DND-41 (cell line): ENCODE measurements around the gene ICA1L.

ENCODE experiments used
- ATAC-seq: fragments of 200-7000 bp; cut with Tn5 transposase; 3 replicates; pipeline ENCODE4 v1.9.1; 2021; ENCODE audit warnings: low read depth; ENCODE audit not compliant: insufficient read depth
- DNase-seq: peaks from one replicate; pipeline ENCODE4 v3.0.0-alpha.2; 2020
- H2AFZ ChIP-seq: 2 replicates; pipeline ENCODE4 v1.6.0; 2012; ENCODE audit warnings: low read depth, low read length
- H3K27ac ChIP-seq: 2 replicates; pipeline ENCODE4 v1.5.1; 2012; ENCODE audit warnings: low read length, inconsistent platforms
- H3K27me3 ChIP-seq: fragments of 200-600 bp; sonication (generic); 2 replicates; pipeline ENCODE4 v1.6.0; 2012; ENCODE audit warnings: low read length, mild to moderate bottlenecking, inconsistent platforms; ENCODE audit not compliant: insufficient read depth, poor library complexity
- H3K36me3 ChIP-seq: 2 replicates; pipeline ENCODE4 v1.5.1; 2012; ENCODE audit warnings: low read length, inconsistent platforms; ENCODE audit not compliant: insufficient read depth
- H3K4me1 ChIP-seq: 2 replicates; pipeline ENCODE4 v1.5.1; 2012; ENCODE audit warnings: mild to moderate bottlenecking, low read length; ENCODE audit not compliant: insufficient read depth
- H3K4me2 ChIP-seq: 2 replicates; pipeline ENCODE4 v1.6.0; 2012; ENCODE audit warnings: mild to moderate bottlenecking, moderate library complexity, low read length, inconsistent platforms; ENCODE audit not compliant: insufficient read depth
- H3K4me3 ChIP-seq, 2 experiments: fragments of 200-600 bp in 1 of 2; shearing (Covaris generic) in 1 of 2; 2 replicates each; pipeline ENCODE4 v1.5.1; 2012 to 2016; ENCODE audit warnings: inconsistent platforms in 2 of 2, low read length in 2 of 2, mild to moderate bottlenecking in 2 of 2, low read depth in 1 of 2, moderate library complexity in 1 of 2
- H3K79me2 ChIP-seq: 2 replicates; pipeline ENCODE4 v1.6.0; 2012; ENCODE audit warnings: low read length, inconsistent platforms; ENCODE audit not compliant: insufficient read depth
- H3K9ac ChIP-seq: 2 replicates; pipeline ENCODE4 v1.6.0; 2012; ENCODE audit warnings: low read depth, mild to moderate bottlenecking, inconsistent platforms, low read length, moderate library complexity
- H3K9me3 ChIP-seq: 2 replicates; pipeline ENCODE4 v1.5.1; 2012; ENCODE audit warnings: low read length, moderate library complexity, mild to moderate bottlenecking, inconsistent platforms; ENCODE audit not compliant: insufficient read depth, severe bottlenecking
- H4K20me1 ChIP-seq: 2 replicates; pipeline ENCODE4 v1.6.0; 2012; ENCODE audit warnings: low read length; ENCODE audit not compliant: insufficient read depth
- EZH2 ChIP-seq: IDR thresholded peaks from 3 replicates; pipeline ENCODE4 v1.6.1; 2012; ENCODE audit warnings: borderline replicate concordance, low read depth, mild to moderate bottlenecking, moderate library complexity, low read length, inconsistent platforms; ENCODE audit not compliant: severe bottlenecking
- TF ChIP-seq, protein P1 (sequence below): IDR thresholded peaks from 2 replicates; pipeline ENCODE4 v1.5.1; 2012; ENCODE audit warnings: borderline replicate concordance, low read length, moderate library complexity, mild to moderate bottlenecking; ENCODE audit not compliant: poor library complexity, severe bottlenecking; ENCODE audit errors: extremely low read depth

The ICA1L gene

GRCh38 chr2:202797944-202798343 lies 73.6 kb downstream of the ICA1L start:
- no peaks in the 10 kb centered on the region for H3K9me3 ChIP-seq
- H3K9ac ChIP-seq: no peak overlapping the region
- H3K79me2 ChIP-seq: no peaks in the 10 kb centered on the region

GRCh38 chr2:202790676-202791075 lies 80.9 kb downstream of the ICA1L start:
- no peaks in the 10 kb centered on the region for H3K27me3 ChIP-seq
- H3K79me2 ChIP-seq: no peaks in the 10 kb centered on the region
- no peak for ATAC-seq
- no peak overlapping the region for H3K9ac ChIP-seq
- H3K9me3 ChIP-seq: no peaks in the 10 kb centered on the region
- H3K4me2 ChIP-seq: no peak overlapping the region
- H4K20me1 ChIP-seq: no peaks in the 10 kb centered on the region
- TF ChIP-seq, protein P1, sequence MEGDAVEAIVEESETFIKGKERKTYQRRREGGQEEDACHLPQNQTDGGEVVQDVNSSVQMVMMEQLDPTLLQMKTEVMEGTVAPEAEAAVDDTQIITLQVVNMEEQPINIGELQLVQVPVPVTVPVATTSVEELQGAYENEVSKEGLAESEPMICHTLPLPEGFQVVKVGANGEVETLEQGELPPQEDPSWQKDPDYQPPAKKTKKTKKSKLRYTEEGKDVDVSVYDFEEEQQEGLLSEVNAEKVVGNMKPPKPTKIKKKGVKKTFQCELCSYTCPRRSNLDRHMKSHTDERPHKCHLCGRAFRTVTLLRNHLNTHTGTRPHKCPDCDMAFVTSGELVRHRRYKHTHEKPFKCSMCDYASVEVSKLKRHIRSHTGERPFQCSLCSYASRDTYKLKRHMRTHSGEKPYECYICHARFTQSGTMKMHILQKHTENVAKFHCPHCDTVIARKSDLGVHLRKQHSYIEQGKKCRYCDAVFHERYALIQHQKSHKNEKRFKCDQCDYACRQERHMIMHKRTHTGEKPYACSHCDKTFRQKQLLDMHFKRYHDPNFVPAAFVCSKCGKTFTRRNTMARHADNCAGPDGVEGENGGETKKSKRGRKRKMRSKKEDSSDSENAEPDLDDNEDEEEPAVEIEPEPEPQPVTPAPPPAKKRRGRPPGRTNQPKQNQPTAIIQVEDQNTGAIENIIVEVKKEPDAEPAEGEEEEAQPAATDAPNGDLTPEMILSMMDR: no peak
- TF ChIP-seq EZH2: no peak
- H3K4me1 ChIP-seq: no peaks in the 10 kb centered on the region
- H3K4me3 ChIP-seq: no peak overlapping the region
- DNase-seq: no peak
- no peak overlapping the region for H3K27ac ChIP-seq
- H3K36me3 ChIP-seq: peaks cover 14% of the 10 kb centered on the region; the same call in 1 of the 2 replicates
- H2AFZ ChIP-seq: no peak overlapping the region

More at GRCh38 chr2:202797944-202798343, 73.6 kb downstream of the ICA1L start:
- no peak overlapping the region for H3K4me2 ChIP-seq
- no peaks in the 10 kb centered on the region for H4K20me1 ChIP-seq
- no peak overlapping the region for H3K27ac ChIP-seq
- no peaks in the 10 kb centered on the region for H3K36me3 ChIP-seq
- no peaks in the 10 kb centered on the region for H3K27me3 ChIP-seq
- no peak for DNase-seq
- no peak overlapping the region for H3K4me3 ChIP-seq
- TF ChIP-seq EZH2: no peak
- no peaks in the 10 kb centered on the region for H3K4me1 ChIP-seq
- no peak overlapping the region for H2AFZ ChIP-seq
- ATAC-seq: no peak

GRCh38 chr2:202786842-202787241 lies 84.7 kb downstream of the ICA1L start:
- H3K9me3 ChIP-seq: no peaks in the 10 kb centered on the region
- H4K20me1 ChIP-seq: no peaks in the 10 kb centered on the region
- H3K79me2 ChIP-seq: no peaks in the 10 kb centered on the region
- TF ChIP-seq EZH2: no peak
- TF ChIP-seq, protein P1: no peak
- peaks cover 17% of the 10 kb centered on the region; the same call in 1 of the 2 replicates for H3K36me3 ChIP-seq
- no peaks in the 10 kb centered on the region for H3K27me3 ChIP-seq
- no peak overlapping the region for H2AFZ ChIP-seq
- no peak overlapping the region for H3K4me2 ChIP-seq
- H3K9ac ChIP-seq: no peak overlapping the region
- H3K4me1 ChIP-seq: no peaks in the 10 kb centered on the region
- H3K4me3 ChIP-seq: no peak overlapping the region
- ATAC-seq: no peak
- H3K27ac ChIP-seq: no peak overlapping the region
- DNase-seq: no peak

GRCh38 chr2:202782940-202783558 lies 88.5 kb downstream of the ICA1L start:
- Histone ChIP-seq H3K4me3 (no peak overlapping the region), H3K36me3 (peaks cover 29% of the 10 kb centered on the region), H3K27ac (no peak overlapping the region), H3K27me3 (no peaks in the 10 kb centered on the region), H3K4me1 (no peaks in the 10 kb centered on the region), H4K20me1 (no peaks in the 10 kb centered on the region), H3K4me2 (no peak overlapping the region), H3K79me2 (no peaks in the 10 kb centered on the region), H2AFZ (no peak overlapping the region), H3K9me3 (no peaks in the 10 kb centered on the region), H3K9ac (no peak overlapping the region)
- TF ChIP-seq EZH2: no peak
- TF ChIP-seq, protein P1: no peak
- DNase-seq: no peak
- no peak for ATAC-seq
